ENCODE data around the gene MINK1.

The MINK1 gene

GRCh38 chr17:4837471-4838308, 4.5 kb downstream of the MINK1 start:
- Histone ChIP-seq H3K27ac (replicated peaks) (no peak overlapping the region), H3K4me3 (replicated peaks; ENCODE audit: insufficient read depth, low read length) (no peak overlapping the region), H3K27me3 (ENCODE audit: insufficient read depth, poor library complexity, severe bottlenecking) (no peaks in the 10 kb centered on the region)
- no peak for DNase-seq (ENCODE audit: low read depth in 1 of 2, low spot score in 1 of 2)
- no peak for TF ChIP-seq GABPA (IDR thresholded peaks at IDR 0.05; ENCODE audit: low read depth)
- TF ChIP-seq, protein P1, sequence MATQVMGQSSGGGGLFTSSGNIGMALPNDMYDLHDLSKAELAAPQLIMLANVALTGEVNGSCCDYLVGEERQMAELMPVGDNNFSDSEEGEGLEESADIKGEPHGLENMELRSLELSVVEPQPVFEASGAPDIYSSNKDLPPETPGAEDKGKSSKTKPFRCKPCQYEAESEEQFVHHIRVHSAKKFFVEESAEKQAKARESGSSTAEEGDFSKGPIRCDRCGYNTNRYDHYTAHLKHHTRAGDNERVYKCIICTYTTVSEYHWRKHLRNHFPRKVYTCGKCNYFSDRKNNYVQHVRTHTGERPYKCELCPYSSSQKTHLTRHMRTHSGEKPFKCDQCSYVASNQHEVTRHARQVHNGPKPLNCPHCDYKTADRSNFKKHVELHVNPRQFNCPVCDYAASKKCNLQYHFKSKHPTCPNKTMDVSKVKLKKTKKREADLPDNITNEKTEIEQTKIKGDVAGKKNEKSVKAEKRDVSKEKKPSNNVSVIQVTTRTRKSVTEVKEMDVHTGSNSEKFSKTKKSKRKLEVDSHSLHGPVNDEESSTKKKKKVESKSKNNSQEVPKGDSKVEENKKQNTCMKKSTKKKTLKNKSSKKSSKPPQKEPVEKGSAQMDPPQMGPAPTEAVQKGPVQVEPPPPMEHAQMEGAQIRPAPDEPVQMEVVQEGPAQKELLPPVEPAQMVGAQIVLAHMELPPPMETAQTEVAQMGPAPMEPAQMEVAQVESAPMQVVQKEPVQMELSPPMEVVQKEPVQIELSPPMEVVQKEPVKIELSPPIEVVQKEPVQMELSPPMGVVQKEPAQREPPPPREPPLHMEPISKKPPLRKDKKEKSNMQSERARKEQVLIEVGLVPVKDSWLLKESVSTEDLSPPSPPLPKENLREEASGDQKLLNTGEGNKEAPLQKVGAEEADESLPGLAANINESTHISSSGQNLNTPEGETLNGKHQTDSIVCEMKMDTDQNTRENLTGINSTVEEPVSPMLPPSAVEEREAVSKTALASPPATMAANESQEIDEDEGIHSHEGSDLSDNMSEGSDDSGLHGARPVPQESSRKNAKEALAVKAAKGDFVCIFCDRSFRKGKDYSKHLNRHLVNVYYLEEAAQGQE (IDR thresholded peaks at IDR 0.05; ENCODE audit: insufficient replicate concordance, low read depth): no peak
- TF ChIP-seq SPI1 (IDR thresholded peaks at IDR 0.05; ENCODE audit: borderline replicate concordance, low read depth): no peak
- TF ChIP-seq, protein P2, sequence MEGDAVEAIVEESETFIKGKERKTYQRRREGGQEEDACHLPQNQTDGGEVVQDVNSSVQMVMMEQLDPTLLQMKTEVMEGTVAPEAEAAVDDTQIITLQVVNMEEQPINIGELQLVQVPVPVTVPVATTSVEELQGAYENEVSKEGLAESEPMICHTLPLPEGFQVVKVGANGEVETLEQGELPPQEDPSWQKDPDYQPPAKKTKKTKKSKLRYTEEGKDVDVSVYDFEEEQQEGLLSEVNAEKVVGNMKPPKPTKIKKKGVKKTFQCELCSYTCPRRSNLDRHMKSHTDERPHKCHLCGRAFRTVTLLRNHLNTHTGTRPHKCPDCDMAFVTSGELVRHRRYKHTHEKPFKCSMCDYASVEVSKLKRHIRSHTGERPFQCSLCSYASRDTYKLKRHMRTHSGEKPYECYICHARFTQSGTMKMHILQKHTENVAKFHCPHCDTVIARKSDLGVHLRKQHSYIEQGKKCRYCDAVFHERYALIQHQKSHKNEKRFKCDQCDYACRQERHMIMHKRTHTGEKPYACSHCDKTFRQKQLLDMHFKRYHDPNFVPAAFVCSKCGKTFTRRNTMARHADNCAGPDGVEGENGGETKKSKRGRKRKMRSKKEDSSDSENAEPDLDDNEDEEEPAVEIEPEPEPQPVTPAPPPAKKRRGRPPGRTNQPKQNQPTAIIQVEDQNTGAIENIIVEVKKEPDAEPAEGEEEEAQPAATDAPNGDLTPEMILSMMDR (IDR thresholded peaks at IDR 0.05; ENCODE audit: insufficient read depth, low read length): no peak

DNA sequence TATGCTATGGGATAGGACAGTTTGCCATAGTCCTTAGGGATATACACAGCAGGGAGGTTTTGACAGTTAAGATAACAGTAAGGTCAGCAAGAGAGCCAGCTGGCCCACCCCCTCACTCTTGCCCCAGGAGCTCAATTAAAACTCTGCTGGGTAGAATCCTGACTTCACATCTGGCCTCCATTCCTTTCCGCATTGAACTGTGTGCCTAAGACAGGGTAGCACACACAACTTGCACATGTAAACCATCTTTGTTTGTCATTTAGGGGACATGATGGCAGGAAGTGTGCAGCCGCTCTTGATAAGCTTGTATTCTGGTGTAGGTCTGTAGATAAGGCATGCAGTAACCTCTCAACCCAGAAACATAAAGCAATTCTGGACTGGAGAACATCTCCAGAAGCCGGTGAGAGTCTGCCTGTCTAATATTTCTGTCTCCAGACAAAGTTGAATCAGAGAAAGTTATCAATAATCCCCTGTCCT, 5.2 kb downstream of the MINK1 start:
- Histone ChIP-seq H3K4me3 (replicated peaks; ENCODE audit: insufficient read depth, low read length) (no peak overlapping the region), H3K27ac (replicated peaks) (no peak overlapping the region), H3K27me3 (ENCODE audit: insufficient read depth, poor library complexity, severe bottlenecking) (no peaks in the 10 kb centered on the region)
- TF ChIP-seq, protein P1 (IDR thresholded peaks at IDR 0.05; ENCODE audit: insufficient replicate concordance, low read depth): no peak
- TF ChIP-seq POLR2AphosphoS5 (IDR thresholded peaks at IDR 0.05; ENCODE audit: low read depth) (no peak), GABPA (IDR thresholded peaks at IDR 0.05; ENCODE audit: low read depth) (no peak), SPI1 (IDR thresholded peaks at IDR 0.05; ENCODE audit: borderline replicate concordance, low read depth) (no peak)
- TF ChIP-seq, protein P2 (IDR thresholded peaks at IDR 0.05; ENCODE audit: insufficient read depth, low read length): no peak
- no peak for DNase-seq (ENCODE audit: low read depth in 1 of 2, low spot score in 1 of 2)

DNA sequence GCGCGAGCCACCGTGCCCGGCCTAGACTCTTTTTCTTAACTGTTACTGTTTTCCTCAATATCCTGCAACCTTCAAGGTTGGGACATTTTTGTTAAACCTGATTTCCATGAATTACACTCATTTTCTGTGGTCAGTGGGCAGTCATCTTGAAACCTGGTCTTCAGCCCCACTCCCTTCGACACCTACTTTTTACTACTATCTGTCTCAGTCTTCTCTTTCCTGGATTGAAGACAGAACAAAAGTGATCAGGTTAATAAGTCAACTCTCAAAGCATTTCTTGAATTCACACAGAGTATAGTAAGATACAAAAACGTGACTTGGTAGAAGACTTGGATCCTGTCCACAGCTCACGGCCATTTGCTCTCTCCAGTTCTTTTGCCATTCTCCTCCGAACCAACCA, 6.1 kb downstream of the MINK1 start:
- no peak for TF ChIP-seq GABPA (IDR thresholded peaks at IDR 0.05; ENCODE audit: low read depth)
- TF ChIP-seq POLR2AphosphoS5 (IDR thresholded peaks at IDR 0.05; ENCODE audit: low read depth): no peak
- TF ChIP-seq, protein P2 (IDR thresholded peaks at IDR 0.05; ENCODE audit: insufficient read depth, low read length): no peak
- no peak for TF ChIP-seq SPI1 (IDR thresholded peaks at IDR 0.05; ENCODE audit: borderline replicate concordance, low read depth)
- TF ChIP-seq, protein P1 (IDR thresholded peaks at IDR 0.05; ENCODE audit: insufficient replicate concordance, low read depth): no peak
- Histone ChIP-seq H3K27me3 (ENCODE audit: insufficient read depth, poor library complexity, severe bottlenecking) (no peaks in the 10 kb centered on the region), H3K4me3 (replicated peaks; ENCODE audit: insufficient read depth, low read length) (no peak overlapping the region), H3K27ac (replicated peaks) (no peak overlapping the region)
- DNase-seq (ENCODE audit: low read depth in 1 of 2, low spot score in 1 of 2): no peak
